Prostate gland (tissue), 2 donors: ENCODE measurements around the gene PCSK6. TPM values are rescaled to one million over a fixed set of nuclear protein-coding genes. Genes with fewer than 3 reads are reported as not detected.

Source experiments
- DNase-seq: peaks from one replicate; pipeline ENCODE4 v3.0.0-alpha.2; 2019; ENCODE audit warnings: low spot score
- H3K27ac ChIP-seq, 2 donors: fragments of 200-600 bp; sonication (generic); 2 replicates each; pipeline ENCODE4 v1.5.1; 2017 to 2019
- H3K27me3 ChIP-seq: fragments of 200-600 bp; sonication (generic); replicated peaks from 2 replicates; pipeline ENCODE4 v1.5.1; 2019; ENCODE audit not compliant: insufficient read depth
- H3K36me3 ChIP-seq, 2 donors: fragments of 200-600 bp; sonication (generic); 1 replicate in 1 of 2; 2 replicates in 1 of 2; pipeline versions ENCODE4 v1.5.1 to v1.8.1; 2017 to 2019
- H3K4me1 ChIP-seq: fragments of 200-600 bp; sonication (generic); replicated peaks from 2 replicates; pipeline ENCODE4 v1.5.1; 2019
- H3K4me3 ChIP-seq, 2 donors: fragments of 200-600 bp; sonication (generic); 2 replicates each; pipeline ENCODE4 v1.5.1; 2017 to 2019
- H3K9me3 ChIP-seq: fragments of 200-600 bp; sonication (generic); 2 replicates; pipeline ENCODE4 v1.5.1; 2017
- CTCF ChIP-seq, 4 experiments: fragments of 200-600 bp in 2 of 4; fragments of 450-650 bp in 2 of 4; sonication (generic) in 2 of 4; IDR thresholded peaks; 1 replicate in 3 of 4; 2 replicates in 1 of 4; pipeline ENCODE4 v1.5.1; 2016 to 2019; ENCODE audit warnings: antibody characterized with exemption in 4 of 4, mild to moderate bottlenecking in 2 of 4, moderate library complexity in 2 of 4
- POLR2A ChIP-seq: fragments of 450-650 bp; IDR thresholded peaks from one replicate; pipeline ENCODE4 v1.6.1; 2016; ENCODE audit warnings: antibody characterized with exemption, mild to moderate bottlenecking
- POLR2AphosphoS5 ChIP-seq: sonication (generic); formaldehyde crosslinking; IDR thresholded peaks from one replicate; pipeline ENCODE4 v1.6.1; 2017; ENCODE audit warnings: antibody characterized with exemption
- WGBS: methylation state at CpG from one replicate; pipeline ENCODE4 v1.1.5; 2018; 5-methylcytosine and 5-hydroxymethylcytosine counted together
- intact Hi-C: fragments of 100-400 bp; cut with DNase I; formaldehyde crosslinking; loops from one replicate; pipeline ENCODE4 v1.14.2; 2022
- total RNA-seq, 2 donors: library from RNA; depleted of rRNA; stranded (reverse); fragments of >200 nt; gene quantifications; one replicate each; pipeline ENCODE4 v1.1.0, GENCODE V29; 2016

The PCSK6 gene
- total RNA-seq, 2 donors from 2014 or later = 4.4 to 84.1 TPM

- no peak for TF ChIP-seq POLR2A
- no peak for TF ChIP-seq CTCF (IDR thresholded peaks at IDR 0.05)
- TF ChIP-seq POLR2AphosphoS5 = no peak
- no peak overlapping the region for H3K27ac ChIP-seq
- no peaks in the 10 kb centered on the region for H3K36me3 ChIP-seq
- H3K9me3 ChIP-seq = no peaks in the 10 kb centered on the region
- no peaks in the 10 kb centered on the region for H3K4me1 ChIP-seq
- H3K4me3 ChIP-seq = no peak overlapping the region
- no peaks in the 10 kb centered on the region for H3K27me3 ChIP-seq
- intact Hi-C loops = no loop called here
- DNase-seq = no peak
- WGBS = 58% methylated on average over 21 of the region's 21 CpGs
Measured at GRCh38 chr15:101320501-101321052, 168.9 kb downstream of the PCSK6 start.

- TF ChIP-seq POLR2AphosphoS5 (no peak), POLR2A (no peak), CTCF (IDR thresholded peaks at IDR 0.05) (no peak)
- WGBS = 43% methylated on average over 7 of the region's 7 CpGs
- intact Hi-C loops = no loop called here
- no peaks in the 10 kb centered on the region for H3K9me3 ChIP-seq
- DNase-seq = no peak
- no peaks in the 10 kb centered on the region for H3K4me1 ChIP-seq
- no peak overlapping the region for H3K4me3 ChIP-seq
- H3K27ac ChIP-seq = no peak overlapping the region
- H3K27me3 ChIP-seq = no peaks in the 10 kb centered on the region
- H3K36me3 ChIP-seq = no peaks in the 10 kb centered on the region
Measured at GRCh38 chr15:101318839-101319238, 170.7 kb downstream of the PCSK6 start.

DNA sequence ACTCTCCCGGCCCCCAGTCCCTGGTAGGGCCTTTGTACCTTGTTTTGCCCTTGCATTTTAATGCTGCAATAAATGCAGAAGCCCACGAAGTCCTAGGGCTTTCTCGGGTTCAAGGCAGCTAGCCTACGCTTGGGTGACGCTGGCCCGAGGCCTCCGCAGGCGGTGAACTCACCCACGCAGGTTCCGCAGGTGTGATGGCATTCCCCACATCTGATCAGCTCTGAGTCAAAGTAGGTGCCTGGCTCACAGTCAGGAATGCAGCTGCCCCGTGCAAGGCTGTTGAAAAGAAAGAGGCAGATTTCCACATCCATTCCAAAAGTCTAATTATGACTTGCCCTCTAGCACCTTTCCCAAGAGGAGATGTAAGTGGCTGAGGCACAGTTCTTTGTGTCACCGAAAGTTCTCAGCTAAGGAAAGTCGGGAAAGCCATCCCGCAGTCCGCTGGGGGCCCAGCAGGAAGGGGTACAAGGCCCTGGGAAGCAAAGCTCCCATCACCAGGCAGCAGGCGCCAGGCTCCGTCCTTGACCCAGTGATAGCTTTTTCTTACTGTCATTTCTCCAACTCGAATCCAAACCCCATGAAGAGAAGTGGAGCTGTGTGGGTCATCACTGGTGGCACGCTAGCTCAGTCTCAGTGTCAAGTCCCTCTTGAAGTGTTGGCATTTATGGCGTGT is 171.2 kb downstream of the PCSK6 start:
- Histone ChIP-seq H3K27me3 (no peaks in the 10 kb centered on the region), H3K36me3 (no peaks in the 10 kb centered on the region), H3K4me1 (no peaks in the 10 kb centered on the region), H3K4me3 (no peak overlapping the region), H3K27ac (no peak overlapping the region), H3K9me3 (no peaks in the 10 kb centered on the region)
- intact Hi-C loops = no loop called here
- DNase-seq = no peak
- TF ChIP-seq POLR2A (no peak), CTCF (IDR thresholded peaks at IDR 0.05) (no peak), POLR2AphosphoS5 (no peak)
- WGBS = 84% methylated on average over 20 of the region's 20 CpGs

- Histone ChIP-seq H3K27ac (no peak overlapping the region), H3K36me3 (no peaks in the 10 kb centered on the region), H3K27me3 (no peaks in the 10 kb centered on the region), H3K9me3 (no peaks in the 10 kb centered on the region), H3K4me3 (no peak overlapping the region), H3K4me1 (no peaks in the 10 kb centered on the region)
- TF ChIP-seq POLR2AphosphoS5 (no peak), POLR2A (no peak), CTCF (IDR thresholded peaks at IDR 0.05) (no peak)
- DNase-seq = no peak
- WGBS = 74% methylated on average over 6 of the region's 6 CpGs
- intact Hi-C loops = no loop called here
Measured at GRCh38 chr15:101317336-101317872, 172.1 kb downstream of the PCSK6 start.

GRCh38 chr15:101316529-101316928 is 173.0 kb downstream of the PCSK6 start:
- 91% methylated on average over 5 of the region's 5 CpGs for WGBS
- no peak for DNase-seq
- no peak for TF ChIP-seq POLR2AphosphoS5
- TF ChIP-seq POLR2A = no peak
- no peak for TF ChIP-seq CTCF (IDR thresholded peaks at IDR 0.05)
- Histone ChIP-seq H3K9me3 (no peaks in the 10 kb centered on the region), H3K27me3 (no peaks in the 10 kb centered on the region), H3K36me3 (no peaks in the 10 kb centered on the region), H3K4me3 (no peak overlapping the region), H3K4me1 (no peaks in the 10 kb centered on the region), H3K27ac (no peak overlapping the region)
- intact Hi-C loops = no loop called here
